ENCODE data around the gene NEDD9.

The NEDD9 gene

GRCh38 chr6:11236076-11236750 is 3.7 kb upstream of the NEDD9 start:
- peak overlapping the region in 1 of 2 donors; percentile 35 for H3K27ac ChIP-seq (ENCODE audit: low read depth in 2 of 2, low read length in 2 of 2)
- H3K4me3 ChIP-seq (ENCODE audit: low read length in 2 of 2) = no peak overlapping the region
- H3K9ac ChIP-seq (ENCODE audit: low read depth in 1 of 2, low read length in 2 of 2) = no peak overlapping the region
- H3K4me1 ChIP-seq (ENCODE audit: control insufficient read depth in 2 of 2, insufficient read depth in 2 of 2, low read length in 2 of 2) = peaks cover 11 to 16% of the 10 kb centered on the region in 2 donors
- no peaks in the 10 kb centered on the region for H3K36me3 ChIP-seq (ENCODE audit: control insufficient read depth in 2 of 2, insufficient read depth in 2 of 2, low read length in 2 of 2)
- no peaks in the 10 kb centered on the region for H3K27me3 ChIP-seq (ENCODE audit: control insufficient read depth in 2 of 2, insufficient read depth in 2 of 2, low read length in 2 of 2)
- H3K9me3 ChIP-seq (ENCODE audit: control insufficient read depth in 2 of 2, low read length in 2 of 2) = no peaks in the 10 kb centered on the region

DNA sequence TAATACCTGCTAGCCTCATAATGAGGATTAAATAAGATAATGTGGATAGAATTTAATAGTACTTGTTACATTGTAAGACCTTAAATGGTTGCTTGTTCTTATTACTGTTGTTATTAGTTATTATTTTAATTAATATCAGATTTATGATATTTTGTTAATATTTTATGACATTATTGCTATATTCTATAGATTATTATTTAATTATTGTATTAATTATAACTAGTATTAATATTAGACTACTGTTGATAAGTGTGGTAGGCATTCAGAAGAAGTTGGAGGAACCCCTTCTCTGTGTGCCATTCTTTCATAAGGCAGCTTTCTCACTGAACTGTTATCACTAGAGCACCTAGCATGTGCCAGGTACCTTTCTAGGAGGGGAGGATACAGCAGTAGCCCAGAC is 2.6 kb upstream of the NEDD9 start:
- Histone ChIP-seq H3K27me3 (ENCODE audit: control insufficient read depth in 2 of 2, insufficient read depth in 2 of 2, low read length in 2 of 2) (no peaks in the 10 kb centered on the region), H3K9ac (ENCODE audit: low read depth in 1 of 2, low read length in 2 of 2) (no peak overlapping the region), H3K4me3 (ENCODE audit: low read length in 2 of 2) (no peak overlapping the region), H3K36me3 (ENCODE audit: control insufficient read depth in 2 of 2, insufficient read depth in 2 of 2, low read length in 2 of 2) (no peaks in the 10 kb centered on the region), H3K27ac (ENCODE audit: low read depth in 2 of 2, low read length in 2 of 2) (no peak overlapping the region), H3K9me3 (ENCODE audit: control insufficient read depth in 2 of 2, low read length in 2 of 2) (no peaks in the 10 kb centered on the region), H3K4me1 (ENCODE audit: control insufficient read depth in 2 of 2, insufficient read depth in 2 of 2, low read length in 2 of 2) (peaks cover 11 to 16% of the 10 kb centered on the region in 2 donors)

- Histone ChIP-seq H3K4me1 (ENCODE audit: control insufficient read depth in 2 of 2, insufficient read depth in 2 of 2, low read length in 2 of 2) (peaks cover 11 to 16% of the 10 kb centered on the region in 2 donors), H3K9me3 (ENCODE audit: control insufficient read depth in 2 of 2, low read length in 2 of 2) (no peaks in the 10 kb centered on the region), H3K36me3 (ENCODE audit: control insufficient read depth in 2 of 2, insufficient read depth in 2 of 2, low read length in 2 of 2) (no peaks in the 10 kb centered on the region), H3K27me3 (ENCODE audit: control insufficient read depth in 2 of 2, insufficient read depth in 2 of 2, low read length in 2 of 2) (no peaks in the 10 kb centered on the region), H3K9ac (ENCODE audit: low read depth in 1 of 2, low read length in 2 of 2) (peak overlapping the region in 1 of 2 donors; percentile 93), H3K4me3 (ENCODE audit: low read length in 2 of 2) (no peak overlapping the region), H3K27ac (ENCODE audit: low read depth in 2 of 2, low read length in 2 of 2) (peak overlapping the region; percentile 91 to 95)
Observed at GRCh38 chr6:11233673-11234573, 1.5 kb upstream of the NEDD9 start.

GRCh38 chr6:11232770-11233626 is 530 bp upstream of the NEDD9 start:
- H3K27me3 ChIP-seq (ENCODE audit: control insufficient read depth in 2 of 2, insufficient read depth in 2 of 2, low read length in 2 of 2) = no peaks in the 10 kb centered on the region
- H3K4me1 ChIP-seq (ENCODE audit: control insufficient read depth in 2 of 2, insufficient read depth in 2 of 2, low read length in 2 of 2) = peaks cover 11 to 16% of the 10 kb centered on the region in 2 donors
- H3K36me3 ChIP-seq (ENCODE audit: control insufficient read depth in 2 of 2, insufficient read depth in 2 of 2, low read length in 2 of 2) = no peaks in the 10 kb centered on the region
- no peaks in the 10 kb centered on the region for H3K9me3 ChIP-seq (ENCODE audit: control insufficient read depth in 2 of 2, low read length in 2 of 2)
- H3K9ac ChIP-seq (ENCODE audit: low read depth in 1 of 2, low read length in 2 of 2) = peak overlapping the region; percentile 93 to 97
- peak overlapping the region; percentile 91 to 95 for H3K27ac ChIP-seq (ENCODE audit: low read depth in 2 of 2, low read length in 2 of 2)
- H3K4me3 ChIP-seq (ENCODE audit: low read length in 2 of 2) = peak overlapping the region; percentile 94 to 98

GRCh38 chr6:11231564-11232192 is 790 bp downstream of the NEDD9 start:
- Histone ChIP-seq H3K27me3 (ENCODE audit: control insufficient read depth in 2 of 2, insufficient read depth in 2 of 2, low read length in 2 of 2) (no peaks in the 10 kb centered on the region), H3K27ac (ENCODE audit: low read depth in 2 of 2, low read length in 2 of 2) (peak overlapping the region; percentile 91 to 95), H3K9ac (ENCODE audit: low read depth in 1 of 2, low read length in 2 of 2) (peak overlapping the region; percentile 93 to 97), H3K4me1 (ENCODE audit: control insufficient read depth in 2 of 2, insufficient read depth in 2 of 2, low read length in 2 of 2) (peaks cover 11 to 16% of the 10 kb centered on the region in 2 donors), H3K4me3 (ENCODE audit: low read length in 2 of 2) (peak overlapping the region; percentile 94 to 98), H3K36me3 (ENCODE audit: control insufficient read depth in 2 of 2, insufficient read depth in 2 of 2, low read length in 2 of 2) (no peaks in the 10 kb centered on the region), H3K9me3 (ENCODE audit: control insufficient read depth in 2 of 2, low read length in 2 of 2) (no peaks in the 10 kb centered on the region)

DNA sequence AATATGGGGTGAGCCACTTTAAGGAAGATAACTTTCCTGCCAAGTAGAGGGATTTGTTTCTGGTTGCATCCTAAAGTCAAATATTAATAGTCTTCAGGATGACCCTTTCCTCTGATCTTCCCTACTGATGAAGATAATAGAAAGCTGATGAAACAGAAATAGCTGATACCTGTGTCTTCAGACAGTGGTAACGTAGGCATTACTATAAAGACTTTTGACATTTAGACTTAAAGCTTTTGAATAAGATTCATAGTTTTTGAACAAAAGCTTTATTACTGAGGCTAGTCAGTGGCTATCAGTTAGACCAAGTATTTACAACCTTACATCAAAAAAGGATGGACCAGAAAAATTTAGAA is 1.4 kb downstream of the NEDD9 start:
- H3K9me3 ChIP-seq (ENCODE audit: control insufficient read depth in 2 of 2, low read length in 2 of 2) = no peaks in the 10 kb centered on the region
- peaks cover 10 to 11% of the 10 kb centered on the region in 2 donors for H3K4me1 ChIP-seq (ENCODE audit: control insufficient read depth in 2 of 2, insufficient read depth in 2 of 2, low read length in 2 of 2)
- no peaks in the 10 kb centered on the region for H3K36me3 ChIP-seq (ENCODE audit: control insufficient read depth in 2 of 2, insufficient read depth in 2 of 2, low read length in 2 of 2)
- H3K4me3 ChIP-seq (ENCODE audit: low read length in 2 of 2) = peak overlapping the region; percentile 94 to 98
- peak overlapping the region; percentile 91 to 95 for H3K27ac ChIP-seq (ENCODE audit: low read depth in 2 of 2, low read length in 2 of 2)
- peak overlapping the region; percentile 93 to 97 for H3K9ac ChIP-seq (ENCODE audit: low read depth in 1 of 2, low read length in 2 of 2)
- no peaks in the 10 kb centered on the region for H3K27me3 ChIP-seq (ENCODE audit: control insufficient read depth in 2 of 2, insufficient read depth in 2 of 2, low read length in 2 of 2)

GRCh38 chr6:11230158-11231107 is 2.0 kb downstream of the NEDD9 start:
- peak overlapping the region; percentile 91 to 95 for H3K27ac ChIP-seq (ENCODE audit: low read depth in 2 of 2, low read length in 2 of 2)
- no peaks in the 10 kb centered on the region for H3K36me3 ChIP-seq (ENCODE audit: control insufficient read depth in 2 of 2, insufficient read depth in 2 of 2, low read length in 2 of 2)
- H3K9me3 ChIP-seq (ENCODE audit: control insufficient read depth in 2 of 2, low read length in 2 of 2) = no peaks in the 10 kb centered on the region
- peak overlapping the region; percentile 94 to 98 for H3K4me3 ChIP-seq (ENCODE audit: low read length in 2 of 2)
- peak overlapping the region; percentile 93 to 97 for H3K9ac ChIP-seq (ENCODE audit: low read depth in 1 of 2, low read length in 2 of 2)
- peaks cover 7 to 8% of the 10 kb centered on the region in 2 donors for H3K4me1 ChIP-seq (ENCODE audit: control insufficient read depth in 2 of 2, insufficient read depth in 2 of 2, low read length in 2 of 2)
- H3K27me3 ChIP-seq (ENCODE audit: control insufficient read depth in 2 of 2, insufficient read depth in 2 of 2, low read length in 2 of 2) = no peaks in the 10 kb centered on the region

DNA sequence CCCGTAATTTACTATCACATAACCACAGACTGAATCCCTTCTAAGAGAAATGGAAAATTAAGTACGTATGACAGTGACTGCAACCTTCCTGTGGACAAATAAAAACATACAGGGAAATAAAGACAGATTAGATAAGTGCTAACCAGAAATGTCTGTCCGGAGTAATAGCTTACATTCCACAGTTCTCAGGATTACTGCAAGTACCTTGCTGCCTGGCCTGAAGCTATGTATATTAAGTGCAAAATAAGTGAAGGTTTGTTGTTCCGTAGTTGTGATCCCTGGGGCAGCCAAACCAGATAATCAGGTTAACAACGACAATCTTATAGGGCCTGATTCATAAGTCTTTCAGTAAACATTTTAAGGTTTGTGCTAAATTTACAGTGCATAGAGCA is 2.8 kb downstream of the NEDD9 start:
- Histone ChIP-seq H3K27ac (ENCODE audit: low read depth in 2 of 2, low read length in 2 of 2) (peak overlapping the region; percentile 91 to 95), H3K9ac (ENCODE audit: low read depth in 1 of 2, low read length in 2 of 2) (peak overlapping the region; percentile 61 to 93)

More for the DNA sequence above, 2.8 kb downstream of the NEDD9 start:
- Histone ChIP-seq H3K27me3 (ENCODE audit: control insufficient read depth in 2 of 2, insufficient read depth in 2 of 2, low read length in 2 of 2) (no peaks in the 10 kb centered on the region), H3K36me3 (ENCODE audit: control insufficient read depth in 2 of 2, insufficient read depth in 2 of 2, low read length in 2 of 2) (no peaks in the 10 kb centered on the region), H3K4me3 (ENCODE audit: low read length in 2 of 2) (peak overlapping the region; percentile 94 to 98), H3K9me3 (ENCODE audit: control insufficient read depth in 2 of 2, low read length in 2 of 2) (no peaks in the 10 kb centered on the region), H3K4me1 (ENCODE audit: control insufficient read depth in 2 of 2, insufficient read depth in 2 of 2, low read length in 2 of 2) (peaks cover 8% of the 10 kb centered on the region in 2 donors)
